NCI-H1436 (cell line): Measurements from ENCODE around the gene COPS8.

ENCODE experiments used
- DNase-seq: peaks from one replicate; lab custom pipeline; 2025; lab: John Stamatoyannopoulos, UW

The COPS8 gene

DNA sequence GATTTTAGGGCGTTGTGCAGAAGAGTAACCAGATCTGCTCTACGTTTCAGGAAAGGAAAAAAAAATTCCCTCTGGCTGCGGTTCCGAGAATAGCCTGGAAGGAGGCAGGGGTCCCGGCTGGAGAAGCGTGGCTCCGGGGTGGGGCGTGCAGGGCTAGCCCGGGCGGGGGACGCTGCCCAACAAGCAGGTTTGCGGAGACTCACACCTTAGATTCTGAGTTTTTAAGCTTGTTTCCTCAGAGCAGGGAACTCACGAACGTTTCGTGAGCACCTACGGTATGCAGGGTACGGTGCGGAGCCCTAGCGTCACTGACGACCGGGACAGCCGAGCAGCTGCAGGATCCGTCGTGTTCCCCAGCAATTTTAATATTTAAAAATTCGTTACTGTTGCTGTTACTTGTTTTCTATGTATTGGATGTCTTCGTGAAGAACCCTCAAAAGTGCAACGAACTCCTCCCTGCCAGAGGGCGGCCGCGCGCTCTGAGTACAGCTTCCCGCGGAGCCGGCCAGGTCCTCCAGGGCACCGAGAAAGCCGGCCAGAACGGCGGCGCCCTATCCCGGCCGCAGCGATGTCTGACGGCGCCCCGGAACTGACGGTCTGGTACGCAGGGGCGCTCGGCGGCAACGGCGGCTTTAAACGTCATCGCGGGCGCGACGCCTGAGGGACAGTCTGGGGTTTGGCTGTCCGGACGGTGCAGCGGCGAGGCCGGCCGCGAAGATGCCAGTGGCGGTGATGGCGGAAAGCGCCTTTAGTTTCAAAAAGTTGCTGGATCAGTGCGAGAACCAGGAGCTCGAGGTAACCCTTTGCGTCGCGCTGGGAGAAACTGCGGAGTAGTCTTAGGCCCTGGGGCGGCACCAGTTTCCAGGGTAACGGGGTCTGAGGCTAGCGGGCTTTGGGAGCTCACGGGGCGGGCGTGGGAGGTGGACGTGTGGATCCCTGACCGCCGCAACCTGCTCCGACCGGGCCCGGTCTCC lies at the start of gene COPS8:
TSS of gene COPS8 (plus strand) at position 642 of the 974 bp plus-strand sequence. CDS start at position 718, 76 bp downstream.
- DNase-seq: peak; percentile 81

DNA sequence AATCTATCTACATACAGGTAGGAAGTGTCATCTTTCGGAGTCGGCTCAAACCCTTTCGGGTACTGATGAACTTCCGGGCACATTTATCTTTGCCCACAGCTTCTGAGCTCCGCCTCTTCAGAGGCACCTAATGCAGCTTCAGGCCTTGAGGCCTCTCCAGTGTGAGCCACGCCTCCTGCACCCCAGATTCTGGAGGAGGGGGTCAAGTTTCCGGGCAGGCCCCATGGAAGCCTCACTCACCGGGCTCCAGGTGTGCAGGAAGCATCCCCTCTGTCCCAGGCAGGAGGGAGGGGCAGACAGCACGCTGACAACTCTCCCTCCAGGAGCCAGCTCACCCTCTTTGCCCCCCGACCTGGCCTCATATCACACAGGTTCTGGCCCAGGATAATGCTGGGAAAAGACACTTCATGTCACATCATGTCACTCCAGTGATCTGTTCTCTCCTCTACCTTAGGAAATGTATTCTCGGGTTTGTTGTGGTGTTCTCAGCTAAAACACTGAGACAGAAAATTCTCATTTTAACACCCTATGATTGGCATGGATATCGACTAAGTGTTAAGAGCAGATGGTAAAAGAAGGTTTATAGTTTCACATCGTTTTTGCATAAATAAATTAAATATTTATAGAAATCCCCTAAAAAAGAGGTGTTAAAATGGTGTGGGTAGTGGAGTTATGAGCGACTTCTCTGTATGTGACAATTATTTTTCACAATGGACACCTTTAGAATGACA lies 46.2 kb upstream of the COPS8 start:
- DNase-seq: no peak

DNA sequence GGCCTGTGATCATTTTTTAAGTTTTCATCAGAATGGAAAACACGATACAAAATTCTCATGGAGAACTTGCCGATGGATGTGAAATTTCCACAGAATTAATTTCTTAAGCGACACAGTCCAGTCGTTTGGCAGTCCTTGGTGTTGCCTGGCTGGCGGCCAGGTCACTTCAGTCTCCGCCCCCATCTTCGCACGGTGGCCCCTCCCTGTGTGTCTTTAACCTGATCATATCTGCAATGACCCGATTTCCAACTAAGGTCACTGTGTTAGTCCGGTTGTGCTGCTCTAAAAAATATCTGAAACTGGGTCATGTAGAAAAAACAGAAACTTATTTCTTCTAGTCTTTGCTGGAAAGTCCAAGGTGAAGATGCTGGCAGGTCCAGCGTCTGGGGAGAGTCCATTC lies 44.5 kb upstream of the COPS8 start:
- DNase-seq: no peak

DNA sequence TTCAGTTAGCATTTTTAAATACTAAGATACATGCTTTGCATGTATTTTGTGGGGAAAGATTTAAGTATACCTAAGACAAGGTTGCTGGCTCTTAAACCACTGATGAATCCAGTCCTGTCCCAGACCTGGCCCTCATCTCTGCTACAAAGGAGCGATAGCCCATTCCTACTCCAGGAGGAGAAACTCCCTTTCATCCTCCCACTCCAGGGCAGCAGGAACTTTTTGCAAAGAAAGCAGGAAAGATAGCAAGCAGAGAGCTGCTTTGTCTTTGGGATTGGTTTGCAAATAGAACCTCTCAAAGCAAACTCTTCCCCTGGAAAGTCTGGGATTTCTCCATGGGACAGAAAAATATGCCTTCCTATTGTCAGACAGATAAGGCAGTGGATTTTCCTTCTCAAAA lies 43.6 kb upstream of the COPS8 start:
- DNase-seq: no peak

DNA sequence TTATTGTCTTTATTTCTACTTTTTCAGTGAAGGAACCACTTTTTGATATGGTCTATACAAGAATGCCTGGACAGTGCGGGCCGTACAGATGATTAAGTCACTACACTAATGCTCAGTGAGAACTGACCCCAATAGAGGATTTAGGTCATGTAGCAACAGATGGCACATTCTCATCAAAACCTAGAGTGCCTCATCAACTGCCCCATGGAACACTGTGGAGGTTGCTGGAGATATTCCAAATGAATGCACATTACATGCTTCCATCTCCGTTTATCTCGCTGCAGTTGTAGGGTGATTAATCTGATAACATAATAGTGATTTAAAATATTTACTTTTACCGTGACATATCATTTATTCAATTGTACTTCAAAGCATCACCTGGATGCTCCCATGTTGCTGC lies 41.8 kb upstream of the COPS8 start:
- no peak for DNase-seq

DNA sequence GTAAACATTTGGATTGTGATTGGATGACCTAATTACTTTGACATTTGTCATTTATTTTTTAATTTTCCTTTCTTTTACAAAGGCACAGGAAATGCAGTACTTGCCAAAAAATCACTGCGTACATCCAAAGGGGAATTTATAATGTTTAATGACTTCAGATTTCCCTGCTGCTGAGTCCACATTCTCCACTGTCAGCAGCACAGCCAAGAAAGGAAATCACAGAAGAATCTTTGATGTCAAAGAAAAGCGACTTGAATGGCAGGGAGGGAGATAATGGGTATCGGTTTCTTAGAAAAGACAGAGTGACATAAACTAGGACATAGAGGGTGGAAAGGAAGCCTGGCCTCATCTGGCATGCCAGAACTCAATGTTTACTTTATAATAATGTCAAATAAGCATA lies 41.4 kb upstream of the COPS8 start:
- DNase-seq: no peak

DNA sequence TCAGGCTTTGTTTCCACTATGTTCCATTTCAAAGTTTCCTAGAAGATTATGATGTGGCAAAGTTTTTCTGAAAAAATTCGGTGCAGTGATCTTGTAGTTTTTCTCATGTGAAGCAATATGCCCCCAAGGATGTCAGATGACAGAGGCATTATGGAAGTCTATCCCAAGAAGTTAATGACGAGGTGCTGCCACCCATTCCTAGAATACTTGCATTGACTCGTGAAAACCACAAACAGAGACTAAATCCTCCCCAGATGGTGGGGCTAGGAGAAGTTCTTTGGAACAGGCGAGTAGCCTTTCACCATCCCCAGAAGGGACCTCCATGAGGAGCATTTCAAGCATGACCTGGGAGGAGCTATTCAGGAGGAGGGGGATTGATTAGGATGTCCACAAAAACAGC lies 40.2 kb upstream of the COPS8 start:
- no peak for DNase-seq

DNA sequence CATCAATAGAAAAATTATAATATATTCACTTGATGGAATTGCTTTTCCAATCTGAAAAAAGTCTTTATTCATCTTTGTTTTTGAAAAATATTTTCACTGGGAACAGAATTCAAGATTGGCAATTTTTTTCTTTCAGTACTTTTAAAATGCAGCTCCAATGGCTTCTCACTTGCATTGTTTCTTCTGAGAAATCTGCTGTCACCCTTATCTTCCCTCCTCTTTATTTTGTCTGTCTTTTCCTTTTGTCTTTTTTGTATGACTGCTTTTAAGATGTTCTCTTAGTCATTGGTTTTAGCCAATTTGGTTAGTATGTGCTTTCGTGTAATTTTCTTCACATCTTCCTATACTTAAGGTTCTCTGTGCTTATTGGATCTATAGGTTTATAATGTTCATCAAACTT lies 37.1 kb upstream of the COPS8 start:
- no peak for DNase-seq

DNA sequence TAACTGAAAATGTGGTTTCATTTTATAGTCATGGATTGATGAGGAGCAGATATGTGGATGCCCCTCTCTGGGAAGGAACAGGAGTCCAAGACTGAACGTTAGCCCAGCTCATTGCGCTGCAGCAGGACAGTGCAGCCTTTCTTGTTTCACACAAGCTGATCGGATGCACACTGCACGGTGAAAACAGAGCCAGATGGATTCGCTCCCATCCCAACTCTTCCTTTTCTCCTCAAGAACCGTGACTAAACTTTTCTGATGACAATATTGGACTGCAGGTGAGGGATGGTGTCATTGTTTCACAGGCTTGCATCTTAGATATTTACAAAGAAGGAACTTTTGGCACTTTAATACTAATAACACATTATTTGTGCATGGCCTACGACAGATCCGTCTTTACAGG lies 33.8 kb upstream of the COPS8 start:
- DNase-seq: no peak

DNA sequence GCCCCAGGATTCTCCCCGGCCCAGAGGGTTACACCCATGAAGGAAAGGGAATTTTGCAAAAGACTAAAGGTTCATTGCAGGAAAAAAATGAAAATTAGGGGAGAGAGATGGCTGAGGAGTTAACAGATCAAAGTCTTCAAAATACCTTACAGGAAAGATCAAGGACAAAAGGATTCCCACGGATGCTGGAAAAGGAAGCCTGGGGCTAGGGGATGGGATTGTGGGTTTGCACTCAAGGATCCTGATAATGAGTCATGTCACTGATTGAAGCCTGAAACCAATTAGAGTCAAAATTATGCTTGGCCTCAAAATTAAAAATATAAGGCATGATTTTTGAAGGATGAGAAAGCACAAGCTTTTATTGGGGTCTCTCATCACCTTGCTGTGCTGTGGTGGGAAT lies 32.6 kb upstream of the COPS8 start:
- DNase-seq: no peak

DNA sequence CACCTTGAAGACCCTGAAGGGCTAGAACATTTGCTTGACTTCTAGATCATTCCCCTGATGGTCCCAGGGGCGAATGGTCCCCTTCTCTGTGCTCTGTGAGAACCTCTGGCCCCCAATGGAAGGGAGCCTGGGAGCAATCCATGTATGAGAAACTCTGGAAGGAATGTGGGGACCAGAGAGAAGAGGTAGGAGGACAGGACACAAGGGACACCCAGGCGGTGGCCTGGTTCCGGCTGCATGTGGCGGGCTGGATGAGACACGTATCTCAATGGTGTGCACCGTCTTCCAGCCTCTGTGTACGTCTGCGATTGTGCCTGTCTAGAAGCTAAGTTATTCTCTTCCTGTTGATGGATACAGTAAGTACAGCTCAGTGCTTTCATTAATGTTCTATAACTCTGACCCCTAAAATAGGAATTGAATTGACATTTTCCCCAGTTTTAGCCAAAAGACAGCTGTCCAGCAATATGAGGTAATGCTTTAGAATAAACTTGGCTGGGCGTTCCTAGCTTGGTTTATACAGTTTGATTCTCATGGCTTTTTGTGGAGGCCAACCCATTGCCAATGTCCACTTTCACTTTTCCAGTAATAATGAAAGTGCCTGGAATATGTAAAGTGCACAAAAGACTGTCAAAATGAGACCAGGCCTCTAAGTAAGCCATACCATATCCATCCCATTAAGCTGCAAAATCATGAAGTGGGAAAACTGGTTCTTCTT lies 30.1 kb upstream of the COPS8 start:
- DNase-seq: no peak

DNA sequence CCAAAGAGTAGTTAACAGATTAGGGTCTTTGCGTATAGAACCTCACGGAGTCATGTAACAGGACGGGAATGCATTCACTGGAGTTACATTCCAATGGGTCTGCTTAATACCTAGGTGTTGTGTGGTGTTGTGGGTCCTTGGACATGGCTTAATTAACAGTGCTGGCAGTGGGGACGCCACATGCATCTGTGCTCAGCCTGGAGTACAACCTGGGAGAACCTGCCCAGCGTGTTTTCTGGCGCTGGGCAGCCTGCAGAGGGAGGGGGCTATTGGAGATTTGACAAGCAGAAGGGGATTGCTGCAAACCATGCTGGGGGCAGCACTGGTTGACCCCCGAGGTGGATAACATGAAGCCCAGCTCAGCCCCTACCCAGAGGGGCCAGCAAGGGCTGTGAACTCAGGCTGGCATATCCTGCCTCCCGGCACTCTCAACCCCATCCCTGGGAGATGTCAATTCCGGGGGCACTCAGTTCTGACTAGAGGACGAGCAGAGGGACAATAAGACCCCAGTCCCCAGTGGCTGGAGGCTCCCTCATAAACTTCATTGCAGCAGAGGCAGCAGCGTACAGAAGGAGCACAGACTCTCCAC lies 29.3 kb upstream of the COPS8 start:
- DNase-seq: no peak

DNA sequence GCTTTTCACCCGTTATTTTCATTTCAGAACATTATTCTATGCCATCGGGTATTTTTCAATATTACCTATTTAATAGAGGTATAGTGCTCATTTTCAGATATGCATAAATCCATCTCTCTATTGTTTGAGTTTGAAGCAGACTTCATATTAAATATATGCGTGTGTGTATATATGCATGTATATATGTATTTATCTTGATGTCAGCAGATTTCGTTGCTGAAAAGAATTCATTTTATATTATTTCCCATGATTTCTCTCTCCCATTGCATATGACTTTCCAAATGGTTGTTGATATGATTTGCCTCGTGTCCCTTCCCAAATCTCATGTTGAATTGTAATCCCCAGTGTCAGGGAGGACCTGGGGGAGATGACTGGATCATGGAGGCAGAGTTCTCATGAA lies 28.6 kb upstream of the COPS8 start:
- DNase-seq: no peak

DNA sequence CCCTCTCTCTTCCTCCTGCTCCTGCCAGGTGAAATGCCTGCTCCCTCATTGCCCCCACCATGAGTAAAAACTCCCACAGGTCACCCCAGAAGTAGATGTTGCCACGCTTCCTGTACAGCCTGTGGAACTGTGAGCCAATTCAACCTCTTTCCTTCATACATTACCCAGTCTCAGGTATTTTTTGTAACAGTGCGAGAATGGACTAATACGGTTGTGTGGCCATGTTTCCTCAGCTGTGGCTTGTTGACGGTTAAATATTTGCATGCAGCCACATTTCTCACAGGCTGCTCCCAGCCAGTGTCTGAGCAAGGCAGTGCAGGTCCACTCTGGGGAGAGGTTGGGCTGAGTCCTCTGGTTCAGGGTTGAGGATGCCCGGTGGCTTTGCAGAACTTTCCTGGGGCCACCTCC lies 27.8 kb upstream of the COPS8 start:
- DNase-seq: no peak

DNA sequence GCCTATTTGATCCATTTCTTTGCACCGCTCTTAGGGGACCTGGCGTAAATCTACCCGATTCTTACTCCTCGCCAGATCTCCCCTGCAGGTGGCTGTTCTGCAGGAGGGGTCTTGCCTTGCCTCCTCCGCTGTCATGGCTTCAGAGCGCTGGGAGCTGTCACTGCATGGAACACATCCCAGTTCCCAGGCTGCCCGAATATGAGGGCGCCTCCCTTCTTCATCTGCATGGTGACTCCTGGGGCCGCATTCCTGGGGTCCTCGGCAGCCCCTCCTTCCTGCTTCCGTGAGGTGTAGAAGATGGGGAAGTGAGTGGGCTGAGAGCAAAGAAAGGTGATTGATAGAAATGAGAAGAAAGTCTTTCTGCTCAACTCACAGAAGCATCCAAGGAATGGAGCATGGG lies 27.3 kb upstream of the COPS8 start:
- DNase-seq: no peak

DNA sequence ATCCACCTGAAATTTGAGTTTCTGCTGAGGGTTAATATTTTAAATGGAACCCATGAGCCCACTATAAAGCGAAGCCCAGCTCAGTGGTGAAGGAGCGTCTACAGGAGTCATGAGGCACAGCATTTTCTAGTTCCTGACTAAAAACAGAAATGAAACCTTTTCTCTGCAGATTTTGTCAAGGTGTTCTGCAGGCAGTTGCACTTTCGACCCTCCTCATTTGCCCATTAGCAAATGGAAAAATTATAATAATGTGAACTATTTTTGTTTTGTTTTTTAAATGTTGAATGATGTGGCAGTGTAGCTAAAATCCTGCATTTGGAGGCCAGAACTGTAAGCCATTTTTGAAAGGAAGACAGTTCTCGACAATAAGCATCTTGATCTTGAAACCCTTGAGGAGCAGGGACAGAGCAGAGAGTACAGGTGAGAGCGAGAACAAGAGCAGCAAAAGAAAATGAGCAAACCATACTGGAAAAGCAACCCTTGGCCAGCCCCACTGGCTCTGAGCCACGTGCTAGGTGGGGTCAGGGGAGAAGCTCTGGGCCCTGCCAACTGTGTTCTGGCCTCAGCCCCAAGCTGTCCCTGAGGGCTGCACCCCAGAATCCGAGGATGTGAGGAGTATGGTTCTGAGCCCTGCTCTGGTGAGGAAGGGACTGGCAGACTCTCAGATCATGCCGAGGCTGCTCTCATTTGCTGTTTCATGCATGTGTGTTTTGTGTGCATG lies 26.4 kb upstream of the COPS8 start:
- DNase-seq: no peak

DNA sequence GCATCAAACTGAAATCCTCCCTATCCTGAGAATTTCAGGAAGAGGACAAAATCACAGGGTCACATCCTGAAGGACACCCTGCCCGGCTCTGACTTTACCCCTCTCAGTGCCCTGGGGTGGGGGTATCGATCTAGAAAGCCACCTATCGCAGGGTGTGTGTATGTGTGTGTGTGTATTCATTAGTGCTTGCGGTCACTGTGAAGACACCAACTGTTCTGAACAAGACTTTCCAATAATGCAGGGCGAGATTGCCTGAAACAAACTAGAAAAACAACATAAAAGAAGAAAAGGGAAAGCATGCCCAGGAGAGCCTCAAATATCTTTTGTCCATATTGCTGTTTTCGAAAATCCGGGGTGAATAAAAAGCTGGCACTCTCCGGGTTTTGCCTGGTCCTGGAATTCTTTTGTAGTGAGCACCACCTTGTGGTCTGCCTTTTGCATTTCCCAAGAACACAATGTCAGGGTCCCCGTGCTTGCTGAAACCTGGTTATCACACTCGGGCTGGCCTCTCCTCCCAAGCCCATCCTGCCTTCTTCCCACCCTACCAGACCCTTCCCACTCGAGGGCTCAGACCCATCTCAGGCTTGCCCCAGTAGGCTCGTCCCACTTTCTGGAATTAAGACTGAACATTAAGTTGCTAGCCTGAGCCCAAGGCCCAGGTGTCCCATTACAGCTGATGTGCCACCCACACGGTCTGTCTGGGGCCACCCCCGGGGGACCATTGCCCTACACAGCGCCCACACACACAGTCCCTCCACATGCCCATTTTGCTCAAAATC lies 25.0 kb upstream of the COPS8 start:
- DNase-seq: peak; percentile 55

DNA sequence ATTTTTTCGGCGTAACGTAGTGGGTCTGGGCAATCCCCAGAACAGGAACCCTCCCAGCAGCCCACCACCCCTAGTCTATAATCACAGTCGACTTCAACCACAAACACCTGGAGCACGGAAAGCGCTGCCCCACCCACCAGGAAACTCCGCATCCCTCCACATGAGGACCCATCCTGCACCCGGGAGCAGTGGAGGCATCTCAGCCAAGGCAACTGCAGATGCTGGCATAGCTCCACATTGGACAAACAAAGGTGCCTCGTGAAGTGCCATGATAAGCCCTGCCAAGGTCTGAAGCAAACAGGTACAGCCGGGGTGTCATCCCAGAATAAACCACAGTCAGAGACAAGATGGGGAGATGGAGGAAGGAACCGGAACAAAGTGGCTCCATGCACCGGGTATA lies 24.3 kb upstream of the COPS8 start:
- DNase-seq: no peak

DNA sequence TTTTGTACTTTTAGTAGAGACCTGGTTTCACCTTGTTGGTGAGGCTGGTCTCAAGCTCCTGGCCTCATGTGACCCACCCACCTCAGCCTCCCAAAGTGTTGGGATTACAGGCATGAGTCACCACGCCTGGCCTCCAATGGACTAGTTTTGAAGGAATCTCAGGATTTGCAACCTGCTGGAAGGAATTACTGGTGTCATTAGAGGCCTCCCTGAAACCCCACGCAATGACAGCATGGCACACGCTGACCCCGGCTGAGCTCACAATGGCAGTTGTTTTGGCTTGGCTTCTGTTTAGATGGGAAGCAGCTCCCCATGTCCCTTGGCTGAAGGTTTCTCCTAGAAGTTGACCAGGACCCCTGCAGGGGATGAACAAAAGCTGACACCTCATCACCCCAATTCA lies 23.1 kb upstream of the COPS8 start:
- no peak for DNase-seq

DNA sequence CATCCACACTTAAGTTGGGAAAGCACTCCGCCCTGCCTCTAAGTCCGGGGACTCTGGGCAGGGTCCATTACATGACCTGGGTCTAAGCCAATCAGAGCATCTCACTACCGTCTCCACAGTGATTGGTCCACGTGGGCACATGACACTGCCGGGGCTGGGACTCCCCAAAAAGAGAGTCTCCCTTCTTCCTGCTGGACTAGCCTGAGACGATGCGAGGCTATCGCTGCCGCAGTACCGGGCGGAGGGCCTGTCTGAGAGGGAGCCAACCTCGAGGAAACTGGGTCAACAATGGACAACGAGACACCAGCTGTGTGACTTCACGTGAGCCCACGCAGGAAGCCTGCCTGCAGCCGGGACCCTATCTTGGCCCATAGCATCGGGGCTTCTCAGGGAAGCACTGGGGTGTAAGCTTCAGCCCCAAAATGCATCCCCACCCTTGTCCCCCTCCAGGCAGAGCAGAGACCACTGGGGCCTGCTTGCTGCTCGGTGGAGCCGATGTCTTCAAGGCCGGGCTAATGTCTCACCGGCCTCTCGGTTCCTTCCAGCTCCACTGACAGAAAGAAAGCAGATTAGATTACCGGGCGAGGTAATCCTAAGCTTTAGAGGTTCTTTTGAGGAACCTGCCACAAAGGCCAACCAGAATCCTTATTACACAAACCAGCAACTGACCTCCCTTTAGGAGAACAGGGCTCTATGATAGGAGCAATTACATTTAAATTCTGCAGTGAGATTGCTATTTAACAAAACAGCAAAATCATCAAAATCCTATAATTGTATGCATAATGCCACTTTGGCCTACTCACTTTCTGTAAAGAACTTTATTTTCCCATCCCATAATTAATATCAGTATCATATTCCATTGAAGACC lies 21.3 kb upstream of the COPS8 start:
- DNase-seq: no peak
